ENCODE measurements around the gene ADAMTS8.

DNA sequence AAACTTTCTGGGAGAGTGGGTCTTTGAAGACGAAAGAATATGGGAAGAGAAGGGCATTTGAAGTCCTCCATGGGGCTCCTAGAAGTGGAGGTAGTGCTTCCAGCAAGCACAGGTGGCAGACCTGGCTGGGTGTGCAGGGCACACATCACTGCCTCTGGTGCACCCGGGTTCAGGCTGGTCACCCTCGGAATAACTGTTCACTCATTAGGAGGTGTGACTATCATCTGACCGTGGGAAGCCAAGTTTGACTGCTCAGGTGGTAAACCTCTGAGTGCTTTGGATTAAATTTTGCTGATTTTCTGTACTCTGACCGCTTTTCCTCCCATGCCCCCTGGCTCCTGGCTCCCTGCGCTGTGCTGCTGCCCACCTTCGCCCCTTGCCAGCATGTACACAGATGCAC lies 31.1 kb upstream of the ADAMTS8 start:
- TF ChIP-seq, protein P1, sequence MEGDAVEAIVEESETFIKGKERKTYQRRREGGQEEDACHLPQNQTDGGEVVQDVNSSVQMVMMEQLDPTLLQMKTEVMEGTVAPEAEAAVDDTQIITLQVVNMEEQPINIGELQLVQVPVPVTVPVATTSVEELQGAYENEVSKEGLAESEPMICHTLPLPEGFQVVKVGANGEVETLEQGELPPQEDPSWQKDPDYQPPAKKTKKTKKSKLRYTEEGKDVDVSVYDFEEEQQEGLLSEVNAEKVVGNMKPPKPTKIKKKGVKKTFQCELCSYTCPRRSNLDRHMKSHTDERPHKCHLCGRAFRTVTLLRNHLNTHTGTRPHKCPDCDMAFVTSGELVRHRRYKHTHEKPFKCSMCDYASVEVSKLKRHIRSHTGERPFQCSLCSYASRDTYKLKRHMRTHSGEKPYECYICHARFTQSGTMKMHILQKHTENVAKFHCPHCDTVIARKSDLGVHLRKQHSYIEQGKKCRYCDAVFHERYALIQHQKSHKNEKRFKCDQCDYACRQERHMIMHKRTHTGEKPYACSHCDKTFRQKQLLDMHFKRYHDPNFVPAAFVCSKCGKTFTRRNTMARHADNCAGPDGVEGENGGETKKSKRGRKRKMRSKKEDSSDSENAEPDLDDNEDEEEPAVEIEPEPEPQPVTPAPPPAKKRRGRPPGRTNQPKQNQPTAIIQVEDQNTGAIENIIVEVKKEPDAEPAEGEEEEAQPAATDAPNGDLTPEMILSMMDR (IDR thresholded peaks at IDR 0.05) = no peak
- TF ChIP-seq SIN3A (IDR thresholded peaks at IDR 0.05; ENCODE audit: borderline replicate concordance, insufficient read depth, low read depth, low read length) (no peak), TCF7L2 (IDR thresholded peaks at IDR 0.05; ENCODE audit: low read depth, low read length) (no peak)
